Measurements from ENCODE around the gene FOXF1.

FOXF1 gene

GRCh38 chr16:86515777-86516622 is 5.7 kb downstream of the FOXF1 start:
- DNase-seq (ENCODE audit: low read depth, low spot score): peak; percentile 46
- in situ Hi-C loops (cut with HindIII; ENCODE audit: low sequenced_read_pairs): loop anchor here (5.0 kb wide), 1 partner anchor 444 kb away; no protein-coding TSS in a partner anchor
- TF ChIP-seq, protein P1, sequence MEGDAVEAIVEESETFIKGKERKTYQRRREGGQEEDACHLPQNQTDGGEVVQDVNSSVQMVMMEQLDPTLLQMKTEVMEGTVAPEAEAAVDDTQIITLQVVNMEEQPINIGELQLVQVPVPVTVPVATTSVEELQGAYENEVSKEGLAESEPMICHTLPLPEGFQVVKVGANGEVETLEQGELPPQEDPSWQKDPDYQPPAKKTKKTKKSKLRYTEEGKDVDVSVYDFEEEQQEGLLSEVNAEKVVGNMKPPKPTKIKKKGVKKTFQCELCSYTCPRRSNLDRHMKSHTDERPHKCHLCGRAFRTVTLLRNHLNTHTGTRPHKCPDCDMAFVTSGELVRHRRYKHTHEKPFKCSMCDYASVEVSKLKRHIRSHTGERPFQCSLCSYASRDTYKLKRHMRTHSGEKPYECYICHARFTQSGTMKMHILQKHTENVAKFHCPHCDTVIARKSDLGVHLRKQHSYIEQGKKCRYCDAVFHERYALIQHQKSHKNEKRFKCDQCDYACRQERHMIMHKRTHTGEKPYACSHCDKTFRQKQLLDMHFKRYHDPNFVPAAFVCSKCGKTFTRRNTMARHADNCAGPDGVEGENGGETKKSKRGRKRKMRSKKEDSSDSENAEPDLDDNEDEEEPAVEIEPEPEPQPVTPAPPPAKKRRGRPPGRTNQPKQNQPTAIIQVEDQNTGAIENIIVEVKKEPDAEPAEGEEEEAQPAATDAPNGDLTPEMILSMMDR (IDR thresholded peaks at IDR 0.05; ENCODE audit: low read depth, low read length): no peak
- H3K4me3 ChIP-seq (ENCODE audit: low read depth, low read length): peak overlapping the region; percentile 60

GRCh38 chr16:86516623-86517003 is 6.3 kb downstream of the FOXF1 start:
- DNase-seq (ENCODE audit: low read depth, low spot score): peak; percentile 43
- TF ChIP-seq, protein P1 (IDR thresholded peaks at IDR 0.05; ENCODE audit: low read depth, low read length): no peak
- in situ Hi-C loops (cut with HindIII; ENCODE audit: low sequenced_read_pairs): loop anchor here (5.0 kb wide), 1 partner anchor 444 kb away; no protein-coding TSS in a partner anchor
- peak overlapping the region; percentile 60 for H3K4me3 ChIP-seq (ENCODE audit: low read depth, low read length)

DNA sequence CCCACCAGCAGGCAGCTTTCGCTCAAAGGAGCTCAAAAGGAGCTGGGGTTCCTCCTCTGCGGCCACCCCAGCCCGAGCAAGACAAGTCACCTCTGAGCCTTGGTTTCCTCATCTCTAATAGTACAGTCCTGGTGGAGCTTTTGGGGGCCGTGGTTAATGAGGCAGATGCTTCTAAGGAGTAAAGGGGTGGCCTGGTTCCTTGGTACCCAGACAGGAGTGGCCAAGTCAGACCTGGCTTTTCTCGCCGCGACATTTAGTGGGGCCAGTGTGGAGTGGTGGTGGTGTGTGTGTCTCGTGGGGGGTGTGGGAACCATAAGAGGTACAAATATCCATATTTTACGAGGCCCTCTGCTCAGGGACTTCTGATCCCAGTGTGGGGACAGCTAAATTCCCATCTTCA is 6.7 kb downstream of the FOXF1 start:
- in situ Hi-C loops (cut with HindIII; ENCODE audit: low sequenced_read_pairs): loop anchor here (5.0 kb wide), 1 partner anchor 445 kb away; no protein-coding TSS in a partner anchor

GRCh38 chr16:86517652-86518258 is 7.4 kb downstream of the FOXF1 start:
- H3K4me3 ChIP-seq (ENCODE audit: low read depth, low read length): no peak overlapping the region
- in situ Hi-C loops (cut with HindIII; ENCODE audit: low sequenced_read_pairs): loop anchor here (5.0 kb wide), 1 partner anchor 445 kb away; no protein-coding TSS in a partner anchor
- TF ChIP-seq, protein P1 (IDR thresholded peaks at IDR 0.05; ENCODE audit: low read depth, low read length): peak; percentile 92
- DNase-seq (ENCODE audit: low read depth, low spot score): peak; percentile 68

More for the DNA sequence above, 6.7 kb downstream of the FOXF1 start:
- H3K4me3 ChIP-seq (ENCODE audit: low read depth, low read length): no peak overlapping the region
- DNase-seq (ENCODE audit: low read depth, low spot score): no peak
- TF ChIP-seq, protein P1 (IDR thresholded peaks at IDR 0.05; ENCODE audit: low read depth, low read length): no peak

GRCh38 chr16:86519007-86519648 is 8.8 kb downstream of the FOXF1 start:
- in situ Hi-C loops (cut with HindIII; ENCODE audit: low sequenced_read_pairs): loop anchor here (5.0 kb wide), 1 partner anchor 447 kb away; no protein-coding TSS in a partner anchor
- no peak overlapping the region for H3K4me3 ChIP-seq (ENCODE audit: low read depth, low read length)
- no peak for DNase-seq (ENCODE audit: low read depth, low spot score)
- TF ChIP-seq, protein P1 (IDR thresholded peaks at IDR 0.05; ENCODE audit: low read depth, low read length): no peak

DNA sequence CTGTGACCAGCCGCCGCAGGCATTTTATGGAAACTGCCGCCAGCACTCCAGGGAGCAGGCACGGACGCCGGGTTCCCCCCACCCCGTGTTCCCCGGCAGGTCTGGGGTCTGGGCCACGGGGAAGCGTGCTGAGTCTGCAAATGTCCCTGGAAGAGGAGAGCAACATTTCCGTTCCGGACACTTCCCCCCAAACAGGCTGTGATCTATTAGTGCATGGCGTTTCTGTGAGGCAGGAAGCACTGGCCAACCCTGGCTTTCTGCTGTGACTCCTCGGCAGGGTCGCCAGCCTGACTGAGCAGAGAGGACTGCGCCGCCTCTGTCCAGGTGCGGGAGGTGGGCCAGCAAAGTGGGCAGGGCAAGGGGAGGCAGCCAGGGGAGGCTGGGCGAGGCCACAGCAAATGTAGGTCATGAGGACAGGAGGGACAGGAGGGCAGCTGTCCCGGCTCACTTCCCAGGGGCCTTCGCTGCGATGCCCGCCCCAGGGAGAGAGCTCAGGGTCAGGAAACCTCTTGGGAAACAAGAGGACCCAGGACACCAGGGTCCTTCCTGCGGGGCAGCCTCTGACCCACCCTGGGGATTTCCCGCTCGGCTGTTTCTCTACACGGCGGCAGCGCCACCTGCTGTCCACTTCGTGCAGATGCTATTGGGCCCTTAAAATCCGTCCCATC is 9.5 kb downstream of the FOXF1 start:
- no peak overlapping the region for H3K4me3 ChIP-seq (ENCODE audit: low read depth, low read length)
- in situ Hi-C loops (cut with HindIII; ENCODE audit: low sequenced_read_pairs): loop anchor here (5.0 kb wide), 1 partner anchor 447 kb away; no protein-coding TSS in a partner anchor
- peak; percentile 53 for DNase-seq (ENCODE audit: low read depth, low spot score)
- TF ChIP-seq, protein P1 (IDR thresholded peaks at IDR 0.05; ENCODE audit: low read depth, low read length): peak; percentile 90
